ENCODE data around the gene PMM1.
"Not testable (repeated sequence)": the region's sequence is repeated elsewhere in the genome, so short reads cannot be mapped to it uniquely, and the experiment has no call there.

The PMM1 gene

DNA sequence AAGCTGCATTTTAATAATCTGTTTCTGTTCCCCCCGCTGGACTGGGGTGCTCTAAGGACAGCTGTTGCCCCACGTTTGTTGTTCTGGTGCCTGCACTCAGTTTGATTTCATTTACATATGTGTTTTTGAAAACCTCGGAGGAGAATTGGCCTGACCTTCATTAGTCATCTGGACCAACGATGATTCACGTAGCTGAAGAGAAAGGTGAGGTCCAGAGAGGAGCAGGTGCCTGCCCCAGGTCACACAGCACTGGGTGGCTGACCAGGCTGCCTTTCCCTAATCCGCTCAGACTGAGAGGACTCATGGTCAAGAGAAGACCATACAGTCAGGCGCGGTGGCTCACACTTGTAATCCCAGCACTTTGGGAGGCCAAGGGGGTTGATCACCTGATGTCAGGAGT, 25.1 kb downstream of the PMM1 start:
- H3K4me3 ChIP-seq (ENCODE audit: low read depth, low read length), result no peak overlapping the region

DNA sequence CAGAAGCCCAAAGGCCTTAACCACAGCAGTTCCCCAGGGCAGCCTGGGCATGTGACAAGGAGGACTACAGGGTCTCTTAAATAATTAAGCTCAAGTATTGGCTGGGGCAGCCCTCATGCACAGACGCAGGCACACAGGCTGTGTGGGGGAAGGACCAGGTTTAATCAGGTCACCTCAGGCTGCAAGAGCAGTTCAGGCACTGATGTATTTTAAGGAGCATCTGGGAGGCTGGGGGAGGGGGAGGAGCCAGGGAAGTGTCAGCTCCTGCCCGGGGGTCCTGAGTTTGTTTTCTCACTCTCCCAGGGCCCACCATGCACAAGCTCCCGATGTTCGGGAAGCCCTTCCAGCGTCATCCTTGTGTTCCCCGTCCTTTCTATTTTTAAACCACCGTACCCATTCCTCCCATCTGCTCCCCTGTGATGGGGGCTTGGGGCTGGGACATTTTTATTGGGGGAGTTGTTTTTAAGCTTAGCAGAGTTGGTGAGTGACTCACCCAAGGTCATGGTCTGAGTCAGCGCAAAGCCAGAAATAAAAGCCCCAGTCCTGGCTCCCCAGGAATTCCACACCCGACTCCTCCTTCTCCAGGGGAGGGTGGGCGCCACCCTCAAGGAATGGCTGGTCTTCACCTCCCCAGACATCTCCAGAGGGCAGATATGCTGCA, 26.5 kb downstream of the PMM1 start:
- H3K4me3 ChIP-seq (ENCODE audit: low read depth, low read length), result no peak overlapping the region

DNA sequence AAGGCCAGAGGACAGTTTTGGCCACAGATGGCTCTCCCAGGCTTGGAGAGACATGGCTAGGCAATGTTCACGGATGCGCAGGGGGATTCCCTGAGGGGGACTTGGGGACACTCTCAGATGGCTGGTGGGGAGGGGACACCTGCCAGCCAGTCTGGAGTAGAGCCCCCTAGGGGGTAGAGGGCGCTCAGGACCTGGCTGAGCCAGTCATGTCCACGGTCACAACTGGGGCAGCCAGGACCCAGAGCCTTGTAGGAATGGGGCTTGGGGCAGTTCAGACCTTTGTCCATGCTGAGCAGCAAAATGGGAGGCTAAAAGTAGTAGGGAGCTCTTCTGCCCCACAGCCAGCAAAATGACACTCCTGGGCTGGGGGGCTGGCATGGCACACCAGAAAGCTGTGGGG, 27.2 kb downstream of the PMM1 start:
- H3K4me3 ChIP-seq (ENCODE audit: low read depth, low read length), result no peak overlapping the region

DNA sequence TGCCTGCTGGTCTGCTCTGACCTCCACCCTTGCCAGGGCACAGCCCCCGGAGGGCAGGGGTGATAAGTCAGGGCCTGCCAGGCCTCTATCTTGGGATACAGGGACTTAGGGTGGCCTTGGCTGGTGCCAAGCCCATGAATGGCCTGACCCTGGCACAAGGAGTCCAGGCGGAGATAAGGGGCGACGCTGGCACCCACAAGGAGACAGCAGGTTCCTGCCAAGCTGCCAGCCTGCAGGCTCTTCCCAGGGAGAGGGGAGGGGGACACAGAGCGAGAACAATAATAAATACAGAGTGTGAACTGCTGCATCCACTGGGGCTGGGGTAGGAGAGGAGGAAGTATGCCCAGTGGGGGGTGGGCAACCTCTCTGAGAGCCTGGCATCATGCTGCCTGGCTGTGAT, 27.9 kb downstream of the PMM1 start:
- no peak overlapping the region for H3K4me3 ChIP-seq (ENCODE audit: low read depth, low read length)

DNA sequence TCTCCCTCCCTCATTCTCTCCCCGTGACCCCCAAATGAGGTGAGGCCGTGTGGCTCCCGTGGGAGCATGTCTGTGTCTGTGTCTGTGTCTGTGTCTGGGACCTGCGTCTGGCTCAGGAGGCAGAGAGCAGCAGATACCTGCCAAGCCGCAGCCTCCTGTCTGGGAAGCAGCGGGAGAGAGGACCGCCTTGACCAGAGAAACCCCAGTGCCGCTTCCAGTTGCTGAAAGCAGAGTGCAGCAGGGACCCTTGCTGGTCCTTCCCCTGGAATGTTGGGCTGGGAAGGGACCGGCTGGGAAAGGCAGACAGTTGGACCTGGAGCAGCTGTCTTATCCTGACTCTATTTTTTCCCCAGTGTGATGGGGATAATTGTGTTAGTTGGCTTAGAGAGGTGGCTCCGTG, 28.3 kb downstream of the PMM1 start:
- no peak overlapping the region for H3K4me3 ChIP-seq (ENCODE audit: low read depth, low read length)

DNA sequence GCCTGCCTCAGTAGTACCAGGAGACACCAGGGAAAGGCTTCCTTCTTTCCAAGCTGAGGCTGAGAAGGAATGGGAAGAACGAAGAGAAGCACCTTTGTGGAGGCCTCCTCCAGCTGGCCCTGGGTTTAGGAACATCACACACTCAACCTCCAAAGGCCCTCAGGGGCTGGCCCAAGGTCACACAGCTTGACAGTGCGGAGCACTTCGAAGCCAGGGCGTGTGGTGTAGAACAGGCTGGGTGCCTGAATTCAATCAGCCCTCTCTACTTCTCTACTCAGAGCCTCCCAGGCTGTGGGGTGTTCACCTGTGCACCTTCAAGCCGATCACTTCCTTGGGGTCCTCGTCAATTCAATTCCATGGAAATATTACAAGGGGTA, 29.6 kb downstream of the PMM1 start:
- H3K4me3 ChIP-seq (ENCODE audit: low read depth, low read length), result no peak overlapping the region

DNA sequence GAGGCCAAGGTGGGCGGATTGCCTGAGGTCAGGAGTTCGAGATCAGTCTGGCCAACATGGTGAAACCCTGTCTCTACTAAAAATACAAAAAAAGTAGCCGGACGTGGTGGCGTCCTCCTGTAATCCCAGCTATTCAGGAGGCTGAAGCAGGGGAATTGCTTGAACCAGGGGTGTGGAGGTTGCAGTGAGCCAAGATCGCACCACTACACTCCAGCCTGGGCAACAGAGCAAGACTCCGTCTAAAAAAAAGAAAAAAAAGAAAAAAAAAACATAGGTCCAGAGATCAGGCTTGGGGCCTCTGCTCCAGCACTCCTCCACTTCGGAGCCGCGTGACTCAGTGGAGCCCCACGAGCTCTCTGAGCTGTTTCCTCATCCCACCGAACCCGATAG, 31.4 kb downstream of the PMM1 start:
- H3K4me3 ChIP-seq (ENCODE audit: low read depth, low read length), result not testable (repeated sequence)

DNA sequence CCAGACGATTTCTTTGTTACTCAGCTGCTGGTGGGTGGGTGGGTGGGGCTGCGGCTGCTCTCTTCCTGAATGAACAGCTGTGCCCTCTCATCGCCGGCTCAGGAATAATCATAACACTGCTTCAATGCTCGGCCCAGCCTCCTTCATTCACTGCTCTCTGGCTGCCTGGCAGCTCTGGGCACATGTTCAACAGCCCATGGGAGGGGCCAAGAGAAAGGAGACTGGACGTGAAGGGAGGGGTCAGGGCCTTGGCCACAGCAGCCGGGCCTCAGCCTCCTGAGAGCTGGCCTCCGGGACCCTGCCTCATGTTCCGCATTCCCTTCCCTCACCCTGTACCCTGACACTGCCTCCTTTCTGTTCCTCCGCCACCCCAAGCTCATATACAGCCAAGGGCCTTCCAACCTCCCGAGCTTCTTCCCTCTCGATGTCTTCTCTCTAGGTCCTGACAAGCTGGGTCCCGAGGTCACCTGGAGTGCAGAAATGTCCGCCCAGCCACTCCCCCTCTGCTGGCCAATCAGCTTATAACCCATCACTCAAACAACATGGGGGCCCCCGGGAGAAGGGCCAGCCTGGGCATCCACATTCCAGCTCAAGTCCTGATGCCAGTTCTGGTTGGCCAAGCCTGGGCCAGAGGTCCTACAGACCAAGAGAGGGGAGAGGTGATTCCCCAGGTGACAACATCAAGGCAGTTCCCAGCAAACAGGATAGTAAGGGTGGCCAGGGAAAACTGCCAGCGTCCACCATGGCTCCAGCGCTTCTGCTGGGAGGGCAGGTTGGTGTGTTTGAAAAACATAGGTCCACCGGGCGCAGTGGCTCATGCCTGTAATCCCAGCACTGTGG, 32.0 kb downstream of the PMM1 start:
- H3K4me3 ChIP-seq (ENCODE audit: low read depth, low read length), result no peak overlapping the region

DNA sequence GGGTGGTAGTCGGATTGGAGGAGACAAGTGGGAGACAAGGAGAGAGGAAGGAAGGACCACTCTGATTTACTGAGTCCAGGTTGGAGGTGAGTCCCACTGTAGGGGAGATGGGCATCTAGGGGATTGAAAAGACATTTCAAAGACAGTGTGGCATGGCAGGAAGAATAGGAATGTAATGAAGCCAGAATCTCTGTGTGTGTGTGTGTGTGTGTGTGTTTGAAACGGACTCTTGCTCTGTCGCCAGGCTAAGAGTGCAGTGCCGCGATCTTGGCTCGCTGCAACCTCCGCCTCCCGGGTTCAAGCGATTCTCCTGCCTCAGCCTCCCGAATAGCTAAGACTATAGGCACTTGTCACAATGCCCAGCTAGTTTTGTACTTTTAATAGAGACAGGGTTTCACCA, 33.1 kb downstream of the PMM1 start:
- no peak overlapping the region for H3K4me3 ChIP-seq (ENCODE audit: low read depth, low read length)

DNA sequence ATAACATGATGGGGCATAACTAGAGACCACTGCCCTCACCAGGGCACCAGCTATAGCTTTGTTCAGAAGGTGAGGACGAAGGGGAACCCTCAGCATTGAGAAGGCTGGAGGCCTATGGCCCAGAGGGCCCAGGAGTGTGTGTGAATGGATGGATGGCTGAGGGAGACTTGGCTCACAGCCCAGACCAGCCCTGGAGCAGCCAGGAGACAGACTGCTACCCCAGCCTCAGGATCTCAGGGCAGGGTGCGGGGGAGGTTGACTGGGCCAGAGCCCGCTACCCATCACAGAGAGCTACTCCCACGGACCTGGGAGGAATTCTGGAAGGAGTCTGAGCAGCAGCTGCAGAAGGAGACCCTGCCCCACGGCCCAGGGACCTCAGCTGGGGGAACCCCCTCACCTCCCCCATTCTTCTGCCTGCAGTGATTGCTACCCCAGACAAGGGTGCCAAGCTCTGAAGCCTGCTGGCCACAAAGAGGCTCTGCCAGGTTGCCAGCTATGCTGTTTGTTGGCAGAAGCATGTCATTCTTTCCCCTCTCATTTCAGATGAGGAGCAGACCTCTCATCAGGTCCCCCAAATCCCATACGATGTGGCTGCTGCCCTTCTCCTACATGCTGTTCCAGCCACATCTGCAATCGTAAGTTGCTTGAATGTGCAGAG, 34.2 kb downstream of the PMM1 start:
- H3K4me3 ChIP-seq (ENCODE audit: low read depth, low read length), result no peak overlapping the region

DNA sequence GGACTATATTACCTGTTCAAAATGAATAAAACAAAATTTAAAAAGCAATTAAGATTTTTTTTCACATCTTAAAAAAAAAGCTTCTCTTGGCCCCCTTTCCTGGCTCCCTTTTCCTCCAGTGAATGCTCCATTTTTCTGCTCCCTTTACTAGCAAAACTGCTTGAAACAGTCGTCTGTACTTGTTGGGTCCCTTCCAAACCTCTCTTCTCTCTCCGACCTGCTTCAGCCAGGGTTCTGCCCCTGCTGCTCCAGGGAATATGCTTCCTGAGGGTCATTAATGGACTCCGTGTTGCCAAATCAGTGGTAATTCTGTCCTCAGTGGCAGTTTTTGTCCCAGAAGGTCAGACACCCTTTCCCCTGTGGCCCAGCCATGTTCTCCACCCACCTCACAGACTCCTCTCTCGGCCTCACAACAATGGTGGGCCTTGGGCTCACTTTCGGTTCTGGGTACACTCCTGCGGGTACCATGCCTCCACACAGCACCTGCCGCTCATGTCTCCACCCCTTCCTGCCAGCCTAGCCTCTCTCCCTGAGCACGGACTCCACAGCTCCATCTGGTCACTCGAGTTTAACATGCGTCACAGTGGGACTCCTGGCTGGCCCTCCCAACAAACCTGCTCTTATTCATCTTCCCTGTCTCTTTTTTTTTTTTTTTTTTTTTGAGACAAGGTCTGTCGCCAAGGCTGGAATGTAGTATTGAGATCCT, 37.6 kb downstream of the PMM1 start:
- H3K4me3 ChIP-seq (ENCODE audit: low read depth, low read length), result no peak overlapping the region

DNA sequence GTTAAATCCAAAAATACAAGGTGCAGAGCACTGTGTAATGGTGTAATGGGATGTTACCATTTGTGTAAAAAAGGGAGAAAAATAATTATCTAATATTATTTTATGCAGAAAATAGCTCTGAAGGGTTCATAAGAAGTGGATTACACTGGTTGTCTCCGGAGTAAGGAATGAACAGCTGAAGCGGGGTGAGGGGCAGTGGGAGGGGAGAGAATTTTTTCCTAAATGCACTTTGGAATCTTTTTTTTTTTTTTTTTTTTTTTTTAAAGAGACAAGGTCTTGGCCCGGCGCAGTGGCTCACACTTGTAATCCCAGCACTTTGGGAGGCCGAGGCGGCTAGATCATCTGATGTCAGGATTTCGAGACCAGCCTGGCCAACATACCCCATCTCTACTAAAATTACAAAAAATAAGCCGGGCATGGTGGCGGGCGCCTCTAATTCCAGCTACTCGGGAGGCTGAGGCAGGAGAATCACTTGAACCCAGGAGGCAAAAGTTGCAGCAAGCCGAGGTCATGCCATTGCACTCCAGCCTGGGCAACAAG, 38.6 kb downstream of the PMM1 start:
- H3K4me3 ChIP-seq (ENCODE audit: low read depth, low read length), result no peak overlapping the region

DNA sequence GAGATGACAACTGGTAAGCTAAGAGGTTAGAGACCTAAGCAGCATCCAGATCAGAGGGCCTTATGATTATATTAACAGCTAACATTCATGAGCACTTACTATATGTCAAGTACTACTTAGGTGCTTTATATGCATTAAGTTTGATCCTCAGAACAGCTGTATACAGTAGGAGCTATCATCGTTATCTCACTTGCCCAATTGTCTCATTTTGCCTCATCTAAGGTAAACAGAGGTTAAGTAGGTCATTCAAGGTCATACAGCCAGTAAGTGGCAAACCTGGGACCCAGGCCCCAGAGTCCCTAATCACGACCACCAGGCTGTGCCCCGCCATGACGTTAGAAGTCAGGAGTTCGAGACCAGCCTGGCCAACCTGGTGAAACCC, 40.8 kb downstream of the PMM1 start:
- no peak overlapping the region for H3K4me3 ChIP-seq (ENCODE audit: low read depth, low read length)

DNA sequence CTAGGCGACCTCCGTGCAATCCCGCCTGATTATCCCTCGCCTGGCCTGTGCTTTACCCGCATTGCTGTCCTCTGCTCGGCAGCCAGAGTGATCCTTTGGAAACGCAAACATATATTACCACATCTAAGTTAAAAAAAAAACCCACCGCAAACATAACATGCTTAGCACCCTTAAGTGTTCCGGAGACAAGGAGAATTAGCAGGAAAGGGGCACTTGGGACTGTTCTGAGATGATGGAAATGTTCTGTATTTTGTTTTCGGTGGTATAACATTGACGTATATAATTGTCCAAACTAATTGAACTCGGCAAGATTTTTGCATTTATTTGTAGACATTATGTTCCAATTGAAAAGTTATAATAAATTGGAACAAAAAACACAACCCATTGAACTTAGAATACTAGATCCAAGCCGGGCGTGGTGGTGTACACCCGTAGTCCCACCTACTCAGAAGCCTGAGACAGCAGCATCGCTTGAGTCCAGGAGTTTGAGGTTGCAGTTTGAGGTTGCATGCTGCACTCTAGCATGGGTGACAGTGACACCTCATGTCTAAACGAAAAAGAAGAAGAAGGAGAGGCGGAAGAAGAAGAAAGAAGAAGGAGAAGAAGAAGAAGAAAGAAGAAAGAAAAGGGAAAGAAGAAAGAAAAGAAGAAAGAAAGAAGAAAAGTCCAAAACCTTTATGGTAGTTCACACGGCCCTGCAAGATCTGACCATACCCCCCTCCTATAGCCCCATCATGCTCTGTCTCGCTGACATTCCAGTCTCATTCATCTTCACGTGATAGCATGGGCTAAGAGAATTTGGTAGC, 44.8 kb downstream of the PMM1 start:
- peak overlapping the region; percentile 17 for H3K4me3 ChIP-seq (ENCODE audit: low read depth, low read length)

DNA sequence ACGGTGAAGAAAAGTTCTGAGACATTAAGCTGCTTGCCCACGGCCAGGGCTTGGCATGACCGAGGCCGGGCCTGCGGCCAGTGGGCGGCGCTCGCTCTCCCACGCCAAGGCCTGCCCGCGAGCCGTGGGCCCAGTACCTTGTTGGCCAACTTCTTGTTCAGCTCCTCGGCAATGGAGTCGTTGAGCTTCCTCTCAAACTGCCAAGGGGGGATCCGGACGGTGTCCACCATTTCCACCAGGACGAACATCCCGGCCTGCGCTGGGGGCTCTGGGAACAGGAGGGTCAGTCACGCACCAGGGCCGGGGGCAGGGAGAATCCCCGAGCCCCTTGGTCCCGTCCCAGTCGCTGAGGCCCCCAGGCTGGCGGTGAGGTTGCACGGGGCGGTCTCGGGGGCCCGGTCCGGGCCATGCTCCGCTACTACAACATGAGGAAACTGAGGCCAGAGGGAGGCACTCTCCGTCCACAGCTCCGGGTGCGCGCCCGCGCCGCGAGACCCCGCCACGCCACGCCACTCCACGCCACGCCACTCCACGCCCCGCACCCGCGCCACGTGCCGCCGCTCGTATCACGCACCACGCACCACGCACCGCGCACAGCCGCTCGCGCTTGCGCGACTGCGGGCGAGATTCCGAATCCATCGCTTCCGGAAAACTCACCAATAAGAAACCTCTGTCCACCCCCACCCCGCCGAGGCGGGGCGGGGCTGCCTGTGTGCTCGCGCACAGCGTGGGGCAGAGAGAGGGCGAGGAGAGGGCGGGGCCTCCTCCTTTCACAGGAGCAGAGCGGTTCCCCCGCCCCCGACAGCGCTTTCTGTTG, 45.6 kb downstream of the PMM1 start, which contains the start of gene POLR3H:
POLR3H (minus strand) TSS at position 617 of the 817 bp plus-strand sequence; CDS start at position 248, 369 bp downstream.
- peak within 1 kb of the TSS; percentile 77 for H3K4me3 ChIP-seq (ENCODE audit: low read depth, low read length)

DNA sequence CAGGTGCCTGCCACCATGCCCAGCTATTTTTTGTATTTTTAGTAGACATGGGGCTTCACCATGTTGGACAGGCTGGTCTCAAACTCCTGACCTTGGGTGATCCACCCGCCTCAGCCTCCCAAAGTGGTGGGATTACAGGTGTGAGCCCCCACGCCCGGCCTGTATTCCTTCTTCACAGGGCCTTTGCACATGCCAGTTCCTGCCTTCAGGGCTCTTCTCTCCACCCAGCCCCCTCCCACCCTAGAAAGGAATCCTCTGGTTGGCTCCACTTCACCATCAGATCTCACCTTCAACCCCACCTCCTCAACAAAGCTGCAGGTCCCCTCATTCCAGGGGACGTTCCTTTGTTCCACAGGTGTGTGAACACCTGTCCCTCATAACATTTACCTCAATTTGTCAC, 47.4 kb downstream of the PMM1 start:
- no peak overlapping the region for H3K4me3 ChIP-seq (ENCODE audit: low read depth, low read length)

DNA sequence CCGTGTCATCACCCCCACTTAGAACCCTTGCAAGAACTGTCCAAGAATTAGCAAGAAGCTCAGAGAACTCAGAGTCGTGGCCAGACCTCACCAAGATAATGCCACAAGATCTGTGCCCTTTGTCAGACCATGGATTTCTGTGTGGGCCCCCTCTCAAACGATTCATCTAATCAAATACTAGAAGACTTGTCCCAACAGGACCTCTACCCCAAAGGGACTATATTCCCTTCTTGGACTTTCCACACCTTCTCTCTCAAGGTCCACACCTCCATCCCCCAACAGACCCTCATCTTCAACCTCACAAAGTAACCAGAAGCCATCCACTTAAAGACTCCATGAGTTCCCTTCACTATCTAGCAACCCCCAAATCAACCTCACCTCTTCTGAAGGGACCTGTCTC, 48.2 kb downstream of the PMM1 start:
- H3K4me3 ChIP-seq (ENCODE audit: low read depth, low read length), result no peak overlapping the region

DNA sequence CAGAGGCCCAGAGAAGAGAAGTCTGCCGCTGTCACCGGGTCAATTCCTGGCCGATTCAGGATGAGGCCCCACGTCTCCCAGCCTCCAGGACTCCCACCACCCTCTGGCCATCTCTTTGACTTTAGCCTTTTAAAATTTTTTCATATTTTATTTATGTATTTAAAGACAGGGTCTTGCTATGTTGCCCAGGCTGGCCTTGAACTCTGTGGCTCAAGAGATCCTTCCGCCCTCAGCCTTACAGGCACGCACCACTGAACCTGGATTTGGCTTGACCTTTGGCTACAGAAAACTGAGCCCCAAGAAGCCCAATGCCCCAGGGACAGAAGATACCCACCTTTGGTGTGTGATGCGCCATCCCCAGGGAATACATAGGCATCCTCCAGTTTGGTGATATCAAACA, 49.3 kb downstream of the PMM1 start:
- no peak overlapping the region for H3K4me3 ChIP-seq (ENCODE audit: low read depth, low read length)

DNA sequence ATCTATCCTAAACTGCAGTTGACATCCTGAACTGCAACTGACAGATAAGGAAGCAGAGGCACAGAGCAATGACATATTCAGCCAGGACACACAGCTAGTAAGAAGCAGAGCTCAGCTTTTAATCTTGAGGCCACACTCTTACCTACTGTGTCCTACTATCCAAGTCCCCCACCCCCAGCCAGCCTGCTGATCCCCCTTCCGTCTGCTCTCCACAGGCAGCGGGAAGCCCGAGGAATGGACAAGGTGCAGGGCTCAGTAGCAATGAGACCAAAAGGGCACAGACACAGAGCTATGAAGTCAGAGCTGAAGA, 49.7 kb downstream of the PMM1 start:
- H3K4me3 ChIP-seq (ENCODE audit: low read depth, low read length), result no peak overlapping the region

Measured in iPS-11a (cell line).